Activated CD4-positive, CD25-positive, alpha-beta regulatory T cell treated with anti-CD3 and anti-CD28 coated beads, Interleukin-2, amount 50 U/mL, for 24 hours (primary cell): Measurements from ENCODE around the gene NPHP1.
"Not testable (repeated sequence)": the region's sequence is repeated elsewhere in the genome, so short reads cannot be mapped to it uniquely, and the experiment has no call there.

ENCODE experiments used
- ATAC-seq, 2 donors: fragments of 150-1000 bp; cut with Tn5 transposase; one replicate each; pipeline ENCODE4 v1.10.0; 2021; ENCODE audit warnings: mild to moderate bottlenecking in 1 of 2, moderate library complexity in 1 of 2

NPHP1 gene

DNA sequence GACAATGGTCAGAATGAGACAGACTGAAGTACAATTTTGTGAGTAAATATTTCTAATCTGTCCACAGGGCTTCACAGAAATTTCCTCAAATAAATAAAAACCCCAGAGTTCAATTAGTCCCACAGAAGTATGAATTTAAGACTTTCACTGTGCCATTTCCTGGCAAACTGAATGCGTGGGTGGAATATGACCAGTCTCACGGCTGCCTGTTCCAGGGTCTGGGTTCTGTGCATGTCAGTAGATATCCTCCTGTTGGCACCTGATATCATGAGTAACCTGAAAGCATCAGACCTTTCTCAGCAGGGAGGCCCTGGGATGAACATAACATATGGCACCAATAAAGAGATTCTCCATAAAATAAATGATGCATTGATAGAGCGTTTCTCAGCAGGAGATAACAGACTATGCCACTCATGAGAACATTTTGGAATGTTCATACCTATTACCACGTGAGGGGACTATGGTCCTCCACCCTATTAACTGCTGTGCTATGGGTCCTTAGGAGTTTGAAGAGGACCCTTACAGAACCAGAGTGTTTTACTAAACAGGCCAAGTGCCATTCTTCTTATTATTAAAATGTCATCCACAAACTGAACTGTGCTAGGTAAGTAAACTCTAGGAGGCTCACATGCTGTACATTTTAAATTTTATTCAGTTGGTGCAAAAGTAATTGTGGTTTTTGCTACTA, 78.6 kb downstream of the NPHP1 start:
- ATAC-seq, result no peak

GRCh38 chr2:110124939-110125691, 79.7 kb downstream of the NPHP1 start:
- ATAC-seq, result no peak

GRCh38 chr2:110124038-110124825, 80.6 kb downstream of the NPHP1 start:
- no peak for ATAC-seq

GRCh38 chr2:110121592-110121991, 83.2 kb downstream of the NPHP1 start:
- no peak for ATAC-seq

GRCh38 chr2:110121052-110121334, 83.8 kb downstream of the NPHP1 start:
- no peak for ATAC-seq

DNA sequence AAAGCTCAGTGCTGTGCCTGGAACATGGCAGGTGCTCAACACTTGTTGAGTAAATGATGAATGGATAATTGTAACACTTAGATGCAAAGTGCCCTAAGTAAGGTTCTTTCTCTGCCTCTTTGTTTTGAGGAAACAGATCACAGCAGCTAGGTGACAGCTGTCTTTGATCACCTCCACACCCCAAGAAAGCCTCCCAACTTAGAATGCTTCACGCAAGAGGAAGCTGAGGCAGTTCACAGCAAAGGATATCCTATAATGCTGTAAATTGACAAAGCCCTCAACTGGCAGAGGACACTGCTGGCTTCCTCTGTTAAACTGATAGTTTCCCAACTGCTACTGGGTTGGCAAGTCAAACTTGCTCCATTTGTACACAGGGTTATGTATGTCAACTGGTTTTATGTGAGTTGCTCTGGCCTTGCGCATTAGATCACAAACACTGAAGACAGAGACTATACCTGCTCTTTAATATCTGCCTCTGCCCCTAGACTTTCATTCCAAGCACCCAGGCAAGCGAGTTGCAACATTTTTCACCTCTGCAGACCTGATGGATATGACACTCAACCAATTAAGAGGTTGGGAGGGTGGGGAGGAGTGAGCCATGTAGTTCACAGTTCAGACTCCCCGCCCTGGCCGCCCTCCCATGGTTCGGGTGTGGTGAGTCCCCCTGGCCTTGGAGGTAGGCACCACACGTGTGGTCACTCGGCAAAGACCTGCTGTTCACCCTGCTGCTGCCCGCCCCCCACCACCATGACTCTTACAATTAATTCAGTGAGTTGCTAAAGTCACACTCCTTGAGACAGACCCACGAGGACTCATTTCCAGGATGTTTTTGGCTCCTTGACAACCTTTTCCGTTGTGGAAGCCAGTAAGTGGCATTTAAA, 84.4 kb downstream of the NPHP1 start:
- no peak for ATAC-seq

DNA sequence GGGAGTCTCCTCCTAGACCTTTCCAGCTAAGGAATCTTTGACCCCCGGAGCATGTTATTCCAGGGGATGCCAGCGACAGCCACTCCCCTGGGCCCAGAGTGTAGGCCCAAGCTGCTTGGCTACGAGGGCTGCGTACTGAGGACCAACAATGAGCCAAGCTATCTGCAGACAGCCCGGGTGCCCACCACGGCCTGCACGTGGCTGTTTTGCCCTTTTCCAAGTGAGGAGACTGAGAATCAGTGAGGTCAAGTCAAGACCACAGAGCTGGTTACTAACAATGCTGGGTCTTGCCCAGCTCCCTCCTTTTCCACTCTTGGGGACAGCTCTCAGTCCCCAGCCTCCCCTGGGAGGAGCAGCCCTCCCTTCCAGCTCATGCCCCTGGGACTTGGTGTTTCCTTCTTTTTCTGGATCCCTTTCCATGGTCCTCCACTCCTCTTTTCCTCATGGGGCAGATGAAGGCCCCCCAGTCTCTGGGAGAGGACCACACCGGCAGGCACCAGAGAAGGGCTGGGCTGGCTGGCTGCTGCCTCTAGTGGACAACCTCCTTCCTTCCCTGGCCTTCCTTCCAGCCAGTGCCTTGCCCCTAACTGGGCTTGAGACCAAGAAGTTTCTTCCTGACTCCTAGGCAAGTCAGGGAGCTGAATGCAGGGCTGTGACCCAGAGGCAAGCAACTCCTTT, 88.6 kb downstream of the NPHP1 start:
- no peak for ATAC-seq

DNA sequence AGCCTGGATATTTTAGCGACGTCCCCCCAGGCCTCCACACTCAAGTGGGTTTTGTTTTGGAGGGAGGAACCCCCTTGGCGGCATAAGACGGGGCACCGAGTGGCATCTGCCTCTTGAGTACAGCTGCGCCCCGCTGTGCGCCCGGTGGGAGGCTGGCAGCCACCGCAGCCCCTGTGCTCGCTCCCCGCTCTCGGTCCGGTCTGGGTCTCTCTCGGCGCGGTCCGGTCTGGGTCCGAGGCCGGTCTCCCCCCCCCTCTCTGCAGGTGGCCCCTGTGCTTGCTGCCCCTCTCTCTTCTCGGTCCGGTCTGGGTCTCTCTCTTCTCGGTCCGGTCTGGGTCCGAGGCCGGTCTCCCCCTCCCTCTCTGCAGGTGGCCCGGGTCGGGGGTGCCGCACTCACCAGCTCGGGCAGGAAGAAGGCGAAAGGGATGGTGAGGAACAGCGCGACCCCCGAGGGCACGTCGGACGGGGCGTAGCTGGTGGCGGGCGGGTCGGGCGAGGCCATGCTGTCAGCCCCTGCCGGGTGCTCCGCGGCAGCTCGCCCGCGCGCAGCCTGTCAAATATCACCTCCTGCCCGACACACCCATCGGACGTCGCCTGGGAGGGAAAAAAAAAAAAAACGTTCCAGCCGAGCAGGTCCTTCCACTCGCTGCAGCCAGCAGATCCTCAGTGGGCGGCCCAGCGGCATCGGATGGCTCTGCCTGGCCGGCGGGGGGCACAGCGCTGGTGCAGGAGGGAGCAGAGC, 89.4 kb downstream of the NPHP1 start, which contains the start of gene MALL:
Gene MALL, minus strand, starts transcription at position 532 of the 742 bp plus-strand sequence. Its CDS starts 30 bp downstream, at position 502.
- no peak for ATAC-seq

GRCh38 chr2:110114831-110115255, 90.0 kb downstream of the NPHP1 start:
- no peak for ATAC-seq

DNA sequence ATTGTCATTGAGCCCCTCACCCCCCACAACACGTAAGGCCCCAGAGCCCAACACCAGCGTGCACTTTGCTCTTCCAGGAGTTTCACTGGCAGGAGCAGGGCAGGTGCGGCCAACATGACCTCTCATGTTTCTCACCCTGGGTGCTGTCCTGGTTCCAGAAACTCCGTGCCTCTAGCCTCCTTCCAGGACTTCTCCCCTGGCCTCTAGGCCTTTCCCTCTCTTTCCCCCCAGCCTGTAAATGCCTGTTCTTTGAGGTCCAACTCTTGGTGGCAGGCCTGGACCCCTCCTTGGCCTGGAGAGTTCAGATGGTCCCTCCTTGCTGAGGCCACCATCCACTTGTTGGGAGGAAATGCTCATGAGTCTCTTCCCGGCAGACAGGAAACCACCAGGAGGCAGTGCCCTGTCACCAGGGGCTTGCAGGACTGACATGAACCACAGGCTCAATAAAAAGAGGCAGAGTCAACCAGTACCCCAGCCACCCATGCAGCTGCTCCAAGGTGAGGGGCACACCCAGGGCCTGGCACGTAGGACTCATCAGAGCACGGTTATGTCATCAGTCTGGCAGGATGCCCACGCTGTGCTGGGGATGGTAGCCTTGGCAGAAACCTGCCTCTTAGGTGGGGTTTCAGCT, 90.7 kb downstream of the NPHP1 start:
- ATAC-seq, result no peak

- ATAC-seq, result not testable (repeated sequence)
Observed at GRCh38 chr2:110108291-110108690, 96.5 kb downstream of the NPHP1 start.

DNA sequence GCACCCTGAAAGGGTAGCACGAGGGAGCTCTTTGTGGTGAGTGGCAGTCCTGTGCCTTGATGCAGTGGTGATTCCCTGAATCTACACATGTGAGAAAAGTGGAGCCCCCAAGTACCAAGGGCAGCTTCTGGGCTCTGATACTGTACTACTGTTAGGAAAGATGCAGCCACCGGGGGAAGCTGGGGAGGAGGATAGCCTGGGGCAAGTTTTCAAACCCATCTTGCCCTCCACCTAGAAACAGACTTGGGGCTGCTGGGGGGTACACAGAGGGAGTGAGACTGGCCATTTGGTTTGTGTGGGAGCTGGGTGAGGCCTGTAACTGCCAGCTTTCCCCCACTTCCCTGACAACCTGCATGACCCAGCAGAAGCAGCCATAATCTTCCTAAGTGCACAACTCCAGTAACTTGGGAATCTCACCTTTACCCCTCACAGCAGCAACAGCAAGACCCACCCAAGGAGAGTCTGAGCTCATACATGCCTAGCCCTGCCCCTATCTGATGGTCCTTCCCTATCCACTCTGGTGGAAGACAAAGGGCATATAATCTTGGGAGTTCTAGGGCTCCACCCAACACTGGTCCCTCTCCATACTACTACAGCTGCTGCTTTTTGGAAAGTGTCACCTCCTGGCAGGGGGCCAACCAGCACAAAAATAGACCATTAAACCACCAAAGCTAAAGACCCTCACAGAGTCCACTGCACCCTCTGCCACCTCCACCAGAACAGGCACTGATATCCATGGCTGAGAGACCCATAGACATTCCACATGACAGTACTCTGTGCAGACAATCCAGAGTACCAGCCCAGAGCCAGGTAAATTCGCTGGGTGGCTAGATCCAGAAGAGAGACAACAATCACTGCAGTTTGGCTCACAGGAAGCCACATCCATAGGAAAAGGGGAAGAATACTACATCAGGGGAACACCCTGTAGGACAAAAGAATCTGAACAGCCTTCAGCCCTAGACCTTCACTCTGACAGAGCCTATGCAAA, 97.4 kb downstream of the NPHP1 start:
- ATAC-seq, result no peak

GRCh38 chr2:110106642-110107041, 98.2 kb downstream of the NPHP1 start:
- no peak for ATAC-seq

GRCh38 chr2:110105608-110106467, 99.0 kb downstream of the NPHP1 start:
- no peak for ATAC-seq

DNA sequence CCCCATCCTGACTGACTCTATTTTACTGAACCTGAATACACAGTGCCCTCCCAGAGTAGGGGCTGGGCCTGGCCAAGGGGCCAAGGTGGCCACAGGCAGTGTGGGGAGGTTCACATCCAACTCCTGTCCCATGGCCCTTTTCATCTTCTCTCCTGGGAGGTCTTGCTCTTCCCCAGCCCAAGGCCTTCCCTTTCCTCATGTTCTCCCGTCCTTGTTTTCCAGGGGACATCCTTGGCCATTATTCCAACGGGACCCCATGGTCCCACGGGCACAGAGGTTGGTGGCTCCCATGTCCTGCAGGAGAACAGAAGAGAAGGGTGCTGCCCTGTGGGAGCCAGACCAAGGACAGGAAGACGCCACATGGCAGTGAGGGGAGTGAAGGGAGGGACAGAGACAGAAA, 99.6 kb downstream of the NPHP1 start:
- no peak for ATAC-seq

DNA sequence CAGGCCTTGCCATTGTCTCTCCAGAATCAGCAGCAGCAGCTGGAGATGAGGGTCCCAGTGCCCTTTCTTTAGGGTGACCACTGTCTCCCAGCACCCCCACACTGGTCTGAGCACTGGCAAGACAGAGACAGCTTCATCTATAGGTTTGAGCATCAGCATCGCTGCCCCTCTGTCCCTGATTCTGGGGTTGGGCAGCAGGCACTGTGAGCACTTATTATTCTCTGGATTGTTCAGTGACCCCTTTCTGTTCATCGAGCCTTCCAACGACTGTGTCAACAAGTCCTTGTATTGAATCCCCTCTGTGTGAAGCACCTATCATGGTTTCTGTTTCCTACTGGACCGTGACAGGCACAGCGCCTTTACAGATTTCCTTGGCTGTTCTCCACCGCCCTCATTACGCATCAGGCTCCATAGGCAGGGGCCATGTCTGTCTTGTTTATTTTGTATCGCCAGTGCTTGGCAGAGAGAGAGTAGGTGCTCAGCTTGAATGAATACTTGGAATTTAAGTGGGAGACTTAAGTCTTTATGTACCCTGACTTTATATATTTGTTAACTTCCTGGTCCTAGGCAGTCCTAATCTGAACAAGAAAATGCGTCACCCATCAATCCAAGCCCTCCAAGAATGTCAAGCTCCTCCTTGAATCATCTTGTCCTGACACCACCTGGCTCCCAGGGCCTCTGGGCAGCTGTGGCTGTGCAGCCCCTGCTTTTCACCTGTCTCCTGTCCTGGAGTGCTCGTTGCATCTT, 100.6 kb downstream of the NPHP1 start:
- no peak for ATAC-seq

DNA sequence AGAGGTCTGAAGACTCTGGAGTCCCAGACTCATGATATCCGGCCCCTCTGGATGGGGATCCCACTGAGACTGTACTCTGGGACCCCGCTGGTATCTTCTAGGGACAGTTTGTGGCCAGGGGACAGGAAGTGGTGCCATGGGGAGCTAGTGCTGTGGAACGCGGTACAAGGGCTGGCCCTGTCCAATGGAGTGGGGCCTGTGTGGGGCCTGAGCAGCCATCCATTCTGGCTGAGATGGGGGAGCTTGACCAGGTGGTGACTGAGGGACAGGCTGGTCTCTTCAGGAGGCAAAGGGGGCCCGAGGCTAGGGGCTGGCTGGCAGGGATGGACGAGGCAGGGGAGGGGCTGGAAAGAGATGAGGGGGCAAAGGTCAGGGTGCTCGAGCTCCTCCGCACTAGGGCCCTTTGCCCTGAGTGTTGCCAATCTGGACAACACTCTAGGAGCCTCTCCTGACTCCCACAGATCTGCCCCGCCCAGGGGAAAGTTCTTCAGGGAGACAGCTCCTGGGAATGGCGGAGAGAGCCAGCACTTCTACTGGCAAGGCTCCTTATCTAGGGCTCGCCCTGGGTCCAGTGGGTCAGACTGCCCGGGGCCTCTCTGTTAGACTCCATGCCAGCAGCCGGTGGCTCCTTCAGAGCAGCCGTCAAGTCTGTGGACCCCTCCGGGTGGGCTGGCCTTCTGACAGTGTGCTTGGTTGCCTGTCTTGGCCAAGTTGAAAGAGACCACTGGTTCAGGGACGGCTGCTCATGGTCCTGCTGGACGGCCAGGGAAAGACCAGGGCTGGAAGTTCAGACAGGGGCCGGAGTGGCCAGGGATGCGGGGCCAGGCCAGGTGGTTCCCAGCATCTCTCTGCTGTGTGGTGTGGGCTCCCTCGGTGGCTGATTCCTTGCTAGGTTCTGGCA, 101.5 kb downstream of the NPHP1 start:
- ATAC-seq, result no peak
